SK-N-SH treated with all-trans-retinoic acid at 6 μM for 48 hours (cell line): Measurements from ENCODE around the gene LSAMP.

Experiments used
- ATAC-seq: fragments of 200-7000 bp; cut with Tn5 transposase; 3 replicates; pipeline ENCODE4 v1.9.1; 2020; ENCODE audit warnings: mild to moderate bottlenecking, moderate library complexity
- ARNTL ChIP-seq: fragments of 450-650 bp; formaldehyde crosslinking; IDR thresholded peaks from 2 replicates; pipeline ENCODE4 v1.5.0; 2020; ENCODE audit warnings: low read depth, mild to moderate bottlenecking, moderate library complexity, borderline replicate concordance
- BACH2 ChIP-seq: fragments of 250-450 bp; sonication (Bioruptor Pico); IDR thresholded peaks from 2 replicates; pipeline ENCODE4 v1.9.0; 2021; ENCODE audit warnings: mild to moderate bottlenecking, borderline replicate concordance
- CREB5 ChIP-seq: fragments of 250-450 bp; sonication (Bioruptor Pico); IDR thresholded peaks from 2 replicates; pipeline ENCODE4 v1.5.1; 2020; ENCODE audit warnings: low read depth, mild to moderate bottlenecking, moderate library complexity
- CSRNP3 ChIP-seq: fragments of 250-450 bp; sonication (Bioruptor Pico); IDR thresholded peaks from 2 replicates; pipeline ENCODE4 v1.5.1; 2021; ENCODE audit warnings: mild to moderate bottlenecking, moderate library complexity
- ESRRG ChIP-seq: fragments of 250-450 bp; sonication (Bioruptor Pico); IDR thresholded peaks from 2 replicates; pipeline ENCODE4 v1.6.1; 2021; ENCODE audit warnings: mild to moderate bottlenecking
- GLIS3 ChIP-seq: fragments of 250-450 bp; sonication (Bioruptor Pico); IDR thresholded peaks from 2 replicates; pipeline ENCODE4 v1.5.0; 2020; ENCODE audit warnings: mild to moderate bottlenecking, moderate library complexity
- ISL1 ChIP-seq: fragments of 250-450 bp; sonication (Bioruptor Pico); IDR thresholded peaks from 2 replicates; pipeline ENCODE4 v2.1.2; 2022; ENCODE audit warnings: mild to moderate bottlenecking, moderate library complexity
- OSR1 ChIP-seq: fragments of 250-450 bp; sonication (Bioruptor Pico); IDR thresholded peaks from 2 replicates; pipeline ENCODE4 v1.8.0; 2022; ENCODE audit warnings: moderate library complexity, mild to moderate bottlenecking, inconsistent platforms
- PATZ1 ChIP-seq: fragments of 250-450 bp; sonication (Bioruptor Pico); IDR thresholded peaks from 2 replicates; pipeline ENCODE4 v1.8.0; 2020; ENCODE audit warnings: mild to moderate bottlenecking, moderate library complexity, borderline replicate concordance
- POU6F1 ChIP-seq: fragments of 250-450 bp; sonication (Bioruptor Pico); IDR thresholded peaks from 2 replicates; pipeline ENCODE4 v1.8.0; 2021; ENCODE audit warnings: low read depth, mild to moderate bottlenecking, moderate library complexity, borderline replicate concordance
- PPARA ChIP-seq: fragments of 250-450 bp; sonication (Bioruptor Pico); IDR thresholded peaks from 2 replicates; pipeline ENCODE4 v1.5.0; 2020; ENCODE audit warnings: mild to moderate bottlenecking, borderline replicate concordance
- RARB ChIP-seq: fragments of 250-450 bp; sonication (Bioruptor Pico); IDR thresholded peaks from 2 replicates; pipeline ENCODE4 v1.8.0; 2021; ENCODE audit warnings: mild to moderate bottlenecking, moderate library complexity
- SNAI2 ChIP-seq: fragments of 250-450 bp; sonication (Bioruptor Pico); IDR thresholded peaks from 2 replicates; pipeline ENCODE4 v1.5.0; 2020; ENCODE audit warnings: mild to moderate bottlenecking, moderate library complexity
- TCF4 ChIP-seq: fragments of 250-450 bp; sonication (Bioruptor Pico); IDR thresholded peaks from 2 replicates; pipeline ENCODE4 v1.8.0; 2021; ENCODE audit warnings: mild to moderate bottlenecking, moderate library complexity, borderline replicate concordance
- TOX ChIP-seq: fragments of 250-450 bp; sonication (Bioruptor Pico); IDR thresholded peaks from 2 replicates; pipeline ENCODE4 v1.8.0; 2021; ENCODE audit warnings: mild to moderate bottlenecking, moderate library complexity, borderline replicate concordance
- TSHZ2 ChIP-seq: fragments of 250-450 bp; sonication (Bioruptor Pico); IDR thresholded peaks from 2 replicates; pipeline ENCODE4 v1.5.0; 2020; ENCODE audit warnings: mild to moderate bottlenecking, moderate library complexity
- ZC3H10 ChIP-seq: fragments of 250-450 bp; sonication (Bioruptor Pico); IDR thresholded peaks from 2 replicates; pipeline ENCODE4 v1.5.1; 2021; ENCODE audit warnings: mild to moderate bottlenecking, moderate library complexity
- ZFP3 ChIP-seq: fragments of 250-450 bp; sonication (Bioruptor Pico); IDR thresholded peaks from 2 replicates; pipeline ENCODE4 v1.5.0; 2020; ENCODE audit warnings: mild to moderate bottlenecking, moderate library complexity
- ZNF565 ChIP-seq: fragments of 450-650 bp; formaldehyde crosslinking; conservative IDR thresholded peaks from 2 replicates; pipeline ENCODE4 v1.5.0; 2020; ENCODE audit warnings: low read depth, mild to moderate bottlenecking, moderate library complexity
- ZNF70 ChIP-seq: fragments of 450-650 bp; formaldehyde crosslinking; IDR thresholded peaks from 2 replicates; pipeline ENCODE4 v1.5.0; 2020; ENCODE audit warnings: mild to moderate bottlenecking, moderate library complexity
- ZNF8 ChIP-seq: fragments of 450-650 bp; formaldehyde crosslinking; IDR thresholded peaks from 2 replicates; pipeline ENCODE4 v1.5.0; 2020; ENCODE audit warnings: mild to moderate bottlenecking, moderate library complexity

Gene LSAMP

GRCh38 chr3:116426036-116426435 is 19.3 kb downstream of the LSAMP start:
- TF ChIP-seq OSR1 (no peak), RARB (CRISPR knock-in tag) (no peak), TSHZ2 (CRISPR knock-in tag) (no peak), TCF4 (CRISPR knock-in tag) (no peak), ZNF8 (CRISPR knock-in tag) (no peak), ISL1 (CRISPR knock-in tag) (no peak), CREB5 (CRISPR knock-in tag) (no peak), ZFP3 (no peak), PATZ1 (CRISPR knock-in tag) (no peak), TOX (no peak), SNAI2 (CRISPR knock-in tag) (no peak), GLIS3 (CRISPR knock-in tag) (no peak)
- no peak for ATAC-seq

GRCh38 chr3:116425126-116425525 is 20.2 kb downstream of the LSAMP start:
- TF ChIP-seq ZNF70 (CRISPR knock-in tag) (no peak), ZNF8 (CRISPR knock-in tag) (no peak), PPARA (CRISPR knock-in tag) (no peak)
- ATAC-seq, result no peak

- TF ChIP-seq RARB (CRISPR knock-in tag), result no peak
- TF ChIP-seq PATZ1 (CRISPR knock-in tag), result no peak
- TF ChIP-seq ZNF565, result no peak
- TF ChIP-seq ZNF70 (CRISPR knock-in tag), result no peak
- TF ChIP-seq TOX, result no peak
- TF ChIP-seq POU6F1 (CRISPR knock-in tag), result no peak
- no peak for TF ChIP-seq ARNTL (CRISPR knock-in tag)
- TF ChIP-seq CSRNP3 (CRISPR knock-in tag), result no peak
- TF ChIP-seq GLIS3 (CRISPR knock-in tag), result no peak
- TF ChIP-seq OSR1, result no peak
- no peak for TF ChIP-seq PPARA (CRISPR knock-in tag)
- no peak for TF ChIP-seq BACH2
- no peak for TF ChIP-seq ZNF8 (CRISPR knock-in tag)
- no peak for TF ChIP-seq ZFP3
- TF ChIP-seq ZC3H10, result no peak
- TF ChIP-seq ESRRG (CRISPR knock-in tag), result no peak
- ATAC-seq, result peak; percentile 53
Observed at GRCh38 chr3:116423945-116424344, 21.3 kb downstream of the LSAMP start.
